AG09319 (cell line): ENCODE results near the gene SYNRG.
A peak's percentile ranks its signal among the peaks of the same experiment; 100 is the strongest.

ENCODE experiments used
- DNase-seq: peaks from one replicate; pipeline ENCODE4 v3.0.0-alpha.2; 2010; ENCODE audit warnings: low read depth; ENCODE audit errors: extremely low read depth
- TF ChIP-seq, protein P1 (sequence below): IDR thresholded peaks from 2 replicates; pipeline ENCODE4 v1.5.1; 2011; ENCODE audit warnings: low read depth, mild to moderate bottlenecking, inconsistent platforms, low read length, moderate library complexity

Gene SYNRG

DNA sequence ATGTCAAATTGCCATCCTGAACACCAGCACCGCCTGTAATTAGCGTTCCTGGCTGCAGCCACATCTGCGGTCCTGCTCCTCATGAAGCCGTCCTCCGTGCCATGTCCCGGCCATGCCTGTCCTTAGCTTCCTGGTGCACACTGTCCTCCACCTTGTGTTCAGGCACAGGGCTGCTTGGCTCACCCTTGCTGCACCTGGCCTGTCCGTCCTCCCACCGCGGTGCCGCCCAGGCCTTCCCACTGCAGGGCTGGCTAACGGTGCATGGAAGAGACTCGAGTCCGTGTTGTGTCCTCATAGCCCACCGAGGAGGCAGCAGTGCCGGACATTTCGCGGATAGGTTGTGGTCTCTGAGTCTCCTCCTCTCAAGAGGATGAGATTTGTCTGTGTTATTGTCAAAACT is 99.2 kb downstream of the SYNRG start:
- TF ChIP-seq, protein P1, sequence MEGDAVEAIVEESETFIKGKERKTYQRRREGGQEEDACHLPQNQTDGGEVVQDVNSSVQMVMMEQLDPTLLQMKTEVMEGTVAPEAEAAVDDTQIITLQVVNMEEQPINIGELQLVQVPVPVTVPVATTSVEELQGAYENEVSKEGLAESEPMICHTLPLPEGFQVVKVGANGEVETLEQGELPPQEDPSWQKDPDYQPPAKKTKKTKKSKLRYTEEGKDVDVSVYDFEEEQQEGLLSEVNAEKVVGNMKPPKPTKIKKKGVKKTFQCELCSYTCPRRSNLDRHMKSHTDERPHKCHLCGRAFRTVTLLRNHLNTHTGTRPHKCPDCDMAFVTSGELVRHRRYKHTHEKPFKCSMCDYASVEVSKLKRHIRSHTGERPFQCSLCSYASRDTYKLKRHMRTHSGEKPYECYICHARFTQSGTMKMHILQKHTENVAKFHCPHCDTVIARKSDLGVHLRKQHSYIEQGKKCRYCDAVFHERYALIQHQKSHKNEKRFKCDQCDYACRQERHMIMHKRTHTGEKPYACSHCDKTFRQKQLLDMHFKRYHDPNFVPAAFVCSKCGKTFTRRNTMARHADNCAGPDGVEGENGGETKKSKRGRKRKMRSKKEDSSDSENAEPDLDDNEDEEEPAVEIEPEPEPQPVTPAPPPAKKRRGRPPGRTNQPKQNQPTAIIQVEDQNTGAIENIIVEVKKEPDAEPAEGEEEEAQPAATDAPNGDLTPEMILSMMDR: no peak

DNA sequence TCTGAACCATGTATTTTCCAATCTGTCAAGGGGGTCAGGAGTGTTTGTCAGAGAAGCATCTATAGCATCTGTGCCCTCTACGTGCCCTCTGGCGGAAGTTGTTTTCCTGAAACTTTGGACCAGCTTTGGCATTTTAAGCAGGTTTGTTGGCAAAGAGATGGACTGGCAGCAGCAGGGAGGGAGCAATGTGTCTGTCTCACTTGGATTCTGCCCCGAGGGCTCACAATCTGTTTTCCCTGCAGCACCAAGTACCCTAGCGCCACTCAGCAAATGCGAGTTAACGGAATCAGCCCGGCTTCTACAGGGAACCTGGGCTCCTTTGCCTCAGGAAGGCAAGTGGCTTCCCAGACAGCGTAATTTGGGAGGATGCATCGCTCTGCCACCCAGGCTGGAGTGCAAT is 102.1 kb downstream of the SYNRG start:
- no peak for DNase-seq
- TF ChIP-seq, protein P1: no peak

More for the DNA sequence above, 99.2 kb downstream of the SYNRG start:
- no peak for DNase-seq

DNA sequence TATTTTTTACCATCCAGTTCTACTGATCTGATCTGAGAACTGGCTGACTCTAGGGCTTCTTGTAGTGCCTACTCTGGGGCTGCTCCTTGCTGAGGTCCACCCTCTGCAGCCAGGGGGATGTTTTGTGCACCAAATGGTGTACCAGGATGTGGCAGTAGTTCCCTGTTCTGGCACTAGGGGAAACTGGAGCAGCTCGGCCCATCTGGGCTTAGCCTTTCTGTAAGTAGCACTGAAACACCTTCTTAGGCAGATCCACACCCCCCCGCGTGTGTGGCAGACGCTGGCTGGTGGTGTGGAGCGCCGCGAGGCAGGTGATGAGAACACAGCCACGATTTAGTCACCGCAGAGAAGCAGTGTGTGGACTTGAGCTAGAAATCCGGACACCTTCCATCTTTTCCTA is 102.5 kb downstream of the SYNRG start:
- TF ChIP-seq, protein P1: peak; percentile 27
- no peak for DNase-seq

DNA sequence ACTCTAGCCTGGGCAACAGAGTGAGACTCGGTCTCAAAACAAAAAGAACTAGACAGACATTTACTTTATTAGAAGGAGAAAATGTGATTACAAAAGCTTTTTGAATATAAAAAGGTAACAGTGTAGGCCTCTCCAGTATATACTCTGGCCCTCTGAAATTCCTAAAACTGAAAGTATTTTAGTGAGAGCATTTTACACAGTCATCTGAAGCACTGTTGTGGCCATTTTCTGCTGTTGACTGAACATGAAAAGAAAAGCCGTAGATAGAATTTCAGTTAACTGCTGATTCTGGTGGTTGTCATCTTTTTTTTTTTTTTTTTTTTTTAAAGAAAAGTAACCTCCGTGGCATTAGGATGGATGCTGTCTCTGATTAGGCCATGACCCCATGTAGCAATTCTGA is 103.9 kb downstream of the SYNRG start:
- DNase-seq: no peak

DNA sequence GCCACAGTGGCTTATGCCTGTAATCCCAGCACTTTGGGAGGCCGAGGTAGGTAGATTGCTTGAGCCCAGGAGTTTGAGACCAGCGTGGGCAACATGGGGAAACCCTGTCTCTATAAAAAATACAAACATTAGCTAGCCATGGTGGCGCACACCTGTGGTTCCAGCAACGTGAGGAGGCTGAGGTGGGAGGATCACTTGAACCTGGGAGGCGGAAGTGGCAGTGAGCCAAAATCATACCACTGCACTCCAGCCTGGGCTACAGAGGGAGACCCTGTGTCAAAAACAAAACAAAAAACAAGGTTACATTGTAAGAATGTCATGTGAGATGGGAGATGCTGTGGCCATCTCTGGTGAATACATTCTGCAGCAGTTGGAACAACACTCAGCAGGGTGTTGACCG is 106.1 kb downstream of the SYNRG start:
- no peak for DNase-seq
- TF ChIP-seq, protein P1: no peak

More for the DNA sequence above, 103.9 kb downstream of the SYNRG start:
- TF ChIP-seq, protein P1: no peak

DNA sequence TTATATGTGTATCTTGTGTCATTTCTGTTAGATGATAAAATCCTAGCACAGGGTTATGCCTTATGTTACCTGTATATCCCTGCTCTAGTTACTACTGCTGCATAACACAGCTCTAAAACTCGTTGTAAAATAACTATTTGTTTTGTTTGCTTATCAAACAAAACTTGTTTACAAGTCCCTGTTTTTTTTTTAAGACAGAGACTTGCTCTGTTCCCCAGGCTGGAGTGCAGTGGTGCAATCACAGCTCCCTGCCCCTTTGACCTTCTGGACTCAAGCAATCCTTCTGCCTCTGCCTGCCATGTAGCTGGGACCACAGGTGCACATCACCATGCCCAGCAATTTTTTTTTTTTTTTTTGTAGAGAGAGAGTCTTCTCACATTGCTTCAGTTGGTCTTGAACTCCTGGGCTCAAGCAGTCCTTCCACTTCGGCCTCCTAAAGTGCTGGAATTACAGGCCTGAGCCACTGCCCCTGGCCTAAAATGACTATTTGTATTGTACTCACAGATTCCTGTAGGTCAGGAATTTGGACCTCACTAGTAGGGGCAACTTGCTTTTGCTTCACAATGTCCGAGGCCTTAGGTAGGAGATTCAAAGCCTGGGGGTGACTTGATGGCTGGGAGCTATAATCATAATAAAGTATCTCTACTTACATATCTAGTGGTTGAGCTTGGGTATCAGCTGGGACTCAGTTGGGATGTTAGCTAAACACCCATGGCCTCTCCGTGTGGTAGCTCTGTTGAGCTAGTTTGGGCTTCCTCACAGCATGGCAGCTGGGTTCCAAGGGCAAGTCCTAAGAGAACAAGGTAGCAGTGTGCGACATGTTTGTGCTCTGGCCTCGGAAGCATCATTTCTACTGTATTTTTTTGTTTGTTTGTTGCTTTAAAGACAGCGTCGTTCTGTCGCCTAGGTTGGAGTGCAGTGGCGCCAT is 106.9 kb downstream of the SYNRG start:
- DNase-seq: no peak

DNA sequence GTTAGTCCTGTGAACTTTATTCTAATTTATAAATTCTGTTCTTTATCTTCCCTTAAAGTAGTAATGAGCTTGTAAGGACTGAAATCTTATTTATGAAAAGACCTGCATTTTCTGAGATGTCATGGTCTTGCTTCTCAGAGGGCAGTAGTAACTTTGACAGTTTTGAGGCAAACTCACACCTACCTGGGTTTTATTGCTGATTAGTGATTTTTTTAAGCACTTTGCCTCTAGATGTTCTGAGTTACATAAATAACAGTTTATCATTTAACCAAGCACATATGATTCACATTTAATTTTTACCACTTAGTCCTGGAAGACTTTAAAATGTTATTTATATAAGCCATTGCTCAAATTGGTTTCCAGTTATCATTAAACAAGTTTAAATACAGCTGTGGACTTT is 108.8 kb downstream of the SYNRG start:
- no peak for DNase-seq
- TF ChIP-seq, protein P1: no peak

More for the DNA sequence above, 106.9 kb downstream of the SYNRG start:
- TF ChIP-seq, protein P1: no peak
